KMS-11 (cell line): ENCODE data around the gene CC2D2A.

Source experiments
- H2AFZ ChIP-seq: fragments of 200-600 bp; sonication (generic); 2 replicates; pipeline ENCODE4 v1.6.1; 2016; ENCODE audit warnings: antibody characterized with exemption, mixed run types, low read depth
- H3K27ac ChIP-seq: fragments of 200-600 bp; sonication (generic); 2 replicates; pipeline ENCODE4 v1.6.1; 2016; ENCODE audit warnings: mild to moderate bottlenecking, mixed run types
- H3K27me3 ChIP-seq: fragments of 200-600 bp; sonication (generic); 2 replicates; pipeline ENCODE4 v1.6.1; 2017; ENCODE audit warnings: mild to moderate bottlenecking, low read depth, mixed run types, moderate library complexity; ENCODE audit not compliant: insufficient read depth
- H3K36me3 ChIP-seq: fragments of 200-600 bp; sonication (generic); 2 replicates; pipeline ENCODE4 v1.6.1; 2017; ENCODE audit warnings: mild to moderate bottlenecking, mixed run types; ENCODE audit not compliant: insufficient read depth
- H3K4me1 ChIP-seq: fragments of 200-600 bp; sonication (generic); 2 replicates; pipeline ENCODE4 v1.6.1; 2016; ENCODE audit warnings: mild to moderate bottlenecking, low read depth, mixed run types; ENCODE audit not compliant: poor library complexity, severe bottlenecking
- H3K4me2 ChIP-seq: fragments of 200-600 bp; sonication (generic); 2 replicates; pipeline ENCODE4 v1.7.0; 2016; ENCODE audit warnings: mild to moderate bottlenecking, mixed run types
- H3K4me3 ChIP-seq: fragments of 200-600 bp; sonication (generic); IDR thresholded peaks from 2 replicates; pipeline ENCODE4 v1.6.1; 2017; ENCODE audit warnings: low read depth, low read length, mixed read lengths; ENCODE audit not compliant: insufficient read depth
- H3K79me2 ChIP-seq: fragments of 200-600 bp; sonication (generic); 2 replicates; pipeline ENCODE4 v1.6.1; 2016; ENCODE audit warnings: low read depth, mixed run types; ENCODE audit not compliant: insufficient read depth
- H3K9ac ChIP-seq: fragments of 200-600 bp; sonication (generic); 2 replicates; pipeline ENCODE4 v1.6.1; 2016; ENCODE audit warnings: mild to moderate bottlenecking, mixed run types
- H4K20me1 ChIP-seq: fragments of 200-600 bp; sonication (generic); 2 replicates; pipeline ENCODE4 v1.6.1; 2016; ENCODE audit warnings: mild to moderate bottlenecking, mixed run types; ENCODE audit not compliant: insufficient read depth
- TF ChIP-seq, protein P1 (sequence below): fragments of 200-600 bp; sonication (generic); conservative IDR thresholded peaks from 2 replicates; pipeline ENCODE4 v1.6.1; 2017; ENCODE audit warnings: low read depth, mild to moderate bottlenecking, antibody characterized with exemption, low read length, moderate library complexity, mixed read lengths

Gene CC2D2A

GRCh38 chr4:15434676-15435075 lies 35.0 kb upstream of the CC2D2A start:
- Histone ChIP-seq H3K4me1 (no peaks in the 10 kb centered on the region), H3K27ac (no peak overlapping the region), H3K9ac (no peak overlapping the region), H2AFZ (no peak overlapping the region), H3K79me2 (no peaks in the 10 kb centered on the region), H4K20me1 (no peaks in the 10 kb centered on the region), H3K27me3 (no peaks in the 10 kb centered on the region), H3K36me3 (no peaks in the 10 kb centered on the region), H3K4me2 (no peak overlapping the region), H3K4me3 (no peak overlapping the region)
- TF ChIP-seq, protein P1, sequence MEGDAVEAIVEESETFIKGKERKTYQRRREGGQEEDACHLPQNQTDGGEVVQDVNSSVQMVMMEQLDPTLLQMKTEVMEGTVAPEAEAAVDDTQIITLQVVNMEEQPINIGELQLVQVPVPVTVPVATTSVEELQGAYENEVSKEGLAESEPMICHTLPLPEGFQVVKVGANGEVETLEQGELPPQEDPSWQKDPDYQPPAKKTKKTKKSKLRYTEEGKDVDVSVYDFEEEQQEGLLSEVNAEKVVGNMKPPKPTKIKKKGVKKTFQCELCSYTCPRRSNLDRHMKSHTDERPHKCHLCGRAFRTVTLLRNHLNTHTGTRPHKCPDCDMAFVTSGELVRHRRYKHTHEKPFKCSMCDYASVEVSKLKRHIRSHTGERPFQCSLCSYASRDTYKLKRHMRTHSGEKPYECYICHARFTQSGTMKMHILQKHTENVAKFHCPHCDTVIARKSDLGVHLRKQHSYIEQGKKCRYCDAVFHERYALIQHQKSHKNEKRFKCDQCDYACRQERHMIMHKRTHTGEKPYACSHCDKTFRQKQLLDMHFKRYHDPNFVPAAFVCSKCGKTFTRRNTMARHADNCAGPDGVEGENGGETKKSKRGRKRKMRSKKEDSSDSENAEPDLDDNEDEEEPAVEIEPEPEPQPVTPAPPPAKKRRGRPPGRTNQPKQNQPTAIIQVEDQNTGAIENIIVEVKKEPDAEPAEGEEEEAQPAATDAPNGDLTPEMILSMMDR, result no peak

DNA sequence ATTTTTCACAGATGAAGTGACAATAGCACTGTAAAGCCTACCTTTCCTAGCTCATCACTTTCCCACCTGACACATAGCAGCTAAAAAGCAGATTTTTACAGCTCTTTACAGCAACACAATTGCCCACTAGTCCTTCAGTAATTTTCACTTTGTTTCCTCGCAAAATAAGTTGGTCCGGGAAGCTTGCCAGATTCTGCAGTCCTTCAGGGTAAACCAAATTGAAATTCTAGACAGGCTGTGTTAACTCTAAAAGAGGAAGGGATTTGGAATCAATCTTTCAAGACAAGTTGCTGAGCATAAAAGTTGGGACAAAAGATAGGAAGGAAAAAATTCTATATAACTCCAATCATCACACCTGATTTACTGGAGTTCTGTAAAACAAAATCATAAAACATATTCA lies 33.2 kb upstream of the CC2D2A start:
- Histone ChIP-seq H3K36me3 (no peaks in the 10 kb centered on the region), H3K4me3 (no peak overlapping the region), H3K27ac (no peak overlapping the region), H4K20me1 (no peaks in the 10 kb centered on the region), H3K27me3 (no peaks in the 10 kb centered on the region), H3K4me1 (no peaks in the 10 kb centered on the region), H3K9ac (no peak overlapping the region), H3K4me2 (no peak overlapping the region), H2AFZ (no peak overlapping the region), H3K79me2 (no peaks in the 10 kb centered on the region)
- TF ChIP-seq, protein P1, result no peak

DNA sequence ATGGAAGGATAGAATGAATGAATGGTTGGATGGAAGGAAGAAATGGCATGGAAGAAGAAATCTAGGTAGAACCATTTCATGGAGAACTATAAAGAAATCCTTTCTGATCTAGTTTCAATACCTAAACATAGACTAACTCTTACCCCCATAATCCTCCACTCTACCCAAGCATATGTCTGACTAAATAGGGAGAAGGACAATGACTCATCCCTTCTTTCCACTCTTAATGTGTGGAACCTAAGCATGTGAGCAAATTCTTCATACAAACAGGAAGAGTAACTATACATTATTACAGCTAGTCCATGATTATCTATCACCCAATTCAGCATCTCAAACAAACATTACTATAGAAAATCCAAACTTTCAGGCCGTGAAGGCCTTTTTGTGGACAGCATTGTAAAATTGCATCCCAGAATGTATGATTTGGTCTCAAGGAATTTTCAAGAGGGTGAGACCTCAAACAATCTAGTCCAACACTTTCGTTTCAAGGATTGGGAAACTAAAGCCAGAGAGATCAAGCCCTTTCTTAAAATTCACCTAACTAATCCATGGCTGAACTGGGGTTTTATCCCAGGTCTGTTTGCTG lies 30.6 kb upstream of the CC2D2A start:
- H4K20me1 ChIP-seq, result no peaks in the 10 kb centered on the region
- TF ChIP-seq, protein P1, result no peak
- H2AFZ ChIP-seq, result no peak overlapping the region
- no peaks in the 10 kb centered on the region for H3K36me3 ChIP-seq
- no peak overlapping the region for H3K27ac ChIP-seq
- no peak overlapping the region for H3K4me3 ChIP-seq
- no peak overlapping the region for H3K9ac ChIP-seq
- no peaks in the 10 kb centered on the region for H3K79me2 ChIP-seq
- no peak overlapping the region for H3K4me2 ChIP-seq
- no peaks in the 10 kb centered on the region for H3K27me3 ChIP-seq
- H3K4me1 ChIP-seq, result no peaks in the 10 kb centered on the region

GRCh38 chr4:15443371-15444160 lies 26.1 kb upstream of the CC2D2A start:
- H3K27ac ChIP-seq, result no peak overlapping the region
- no peak overlapping the region for H2AFZ ChIP-seq
- H3K4me3 ChIP-seq, result no peak overlapping the region
- no peaks in the 10 kb centered on the region for H4K20me1 ChIP-seq
- H3K4me1 ChIP-seq, result no peaks in the 10 kb centered on the region
- no peak overlapping the region for H3K4me2 ChIP-seq
- H3K9ac ChIP-seq, result no peak overlapping the region
- TF ChIP-seq, protein P1, result no peak
- H3K79me2 ChIP-seq, result no peaks in the 10 kb centered on the region
- H3K36me3 ChIP-seq, result no peaks in the 10 kb centered on the region
- H3K27me3 ChIP-seq, result no peaks in the 10 kb centered on the region
